ENCODE data around the gene NPTXR. TPM values are rescaled to one million over a fixed set of nuclear protein-coding genes. Genes with fewer than 3 reads are reported as not detected.

Gene NPTXR
- total RNA-seq, 2 donors from 2014 or later = 2.1 to 2.5 TPM

- peak overlapping the region; percentile 86 for H3K4me3 Mint-ChIP-seq
- 0 to 1% methylated on average over 9 to 37 of the region's 37 CpGs for WGBS, 2 experiments (ENCODE audit: insufficient coverage in 1 of 2, insufficient read length in 1 of 2)
- Histone ChIP-seq H3K4me3 (ENCODE audit: low read length) (peak overlapping the region; percentile 85), H3K27me3 (ENCODE audit: control insufficient read depth, insufficient read depth, low read length, poor library complexity, severe bottlenecking) (peaks cover 6% of the 10 kb centered on the region), H3K27ac (ENCODE audit: low read depth, low read length) (peak overlapping the region; percentile 92), H3K9me3 (ENCODE audit: control insufficient read depth, low read length) (no peaks in the 10 kb centered on the region), H3K36me3 (ENCODE audit: control insufficient read depth, insufficient read depth, low read length) (peaks cover 16% of the 10 kb centered on the region), H3K9ac (ENCODE audit: extremely low read depth, low read length, poor library complexity, severe bottlenecking) (peak overlapping the region; percentile 71), H3K4me1 (ENCODE audit: control insufficient read depth, insufficient read depth, low read length) (peaks cover 6% of the 10 kb centered on the region)
- peaks cover 40% of the 10 kb centered on the region for H3K27me3 Mint-ChIP-seq (ENCODE audit: insufficient read depth)
- H3K36me3 Mint-ChIP-seq (ENCODE audit: low read depth) = no peaks in the 10 kb centered on the region
- TF ChIP-seq CTCF (conservative IDR thresholded peaks at IDR 0.05) = no peak
- peak; percentile 81 for DNase-seq
- peaks cover 16% of the 10 kb centered on the region for H3K4me1 Mint-ChIP-seq
- H3K9me3 Mint-ChIP-seq = peaks cover under 1% of the 10 kb centered on the region
- peak overlapping the region; percentile 96 for H3K27ac Mint-ChIP-seq
Measured at GRCh38 chr22:38872831-38873248, 29.0 kb upstream of the NPTXR start.

- no peaks in the 10 kb centered on the region for H3K9me3 ChIP-seq (ENCODE audit: control insufficient read depth, low read length)
- Mint-ChIP-seq H3K36me3 (ENCODE audit: low read depth) (no peaks in the 10 kb centered on the region), H3K9me3 (no peaks in the 10 kb centered on the region), H3K27me3 (ENCODE audit: insufficient read depth) (peaks cover 45% of the 10 kb centered on the region), H3K4me1 (peaks cover 16% of the 10 kb centered on the region), H3K4me3 (peak within 1 kb of the TSS; percentile 86), H3K27ac (peak within 1 kb of the TSS; percentile 96)
- H3K36me3 ChIP-seq (ENCODE audit: control insufficient read depth, insufficient read depth, low read length) = peaks cover 22% of the 10 kb centered on the region
- peak within 1 kb of the TSS; percentile 85 for H3K4me3 ChIP-seq (ENCODE audit: low read length)
- H3K4me1 ChIP-seq (ENCODE audit: control insufficient read depth, insufficient read depth, low read length) = peaks cover 6% of the 10 kb centered on the region
- TF ChIP-seq CTCF (conservative IDR thresholded peaks at IDR 0.05) = no peak
- DNase-seq = peak; percentile 98
- H3K27ac ChIP-seq (ENCODE audit: low read depth, low read length) = peak within 1 kb of the TSS; percentile 92
- peak within 1 kb of the TSS; percentile 71 for H3K9ac ChIP-seq (ENCODE audit: extremely low read depth, low read length, poor library complexity, severe bottlenecking)
- 0% methylated on average over 24 to 73 of the region's 73 CpGs for WGBS, 2 experiments (ENCODE audit: insufficient coverage in 1 of 2, insufficient read length in 1 of 2)
- H3K27me3 ChIP-seq (ENCODE audit: control insufficient read depth, insufficient read depth, low read length, poor library complexity, severe bottlenecking) = peaks cover 6% of the 10 kb centered on the region
Measured at GRCh38 chr22:38872172-38872830, 28.5 kb upstream of the NPTXR start, which contains the start of gene CBX6. CBX6 (minus strand) TSS chr22:38872216; CDS start chr22:38872190, 26 bp downstream.

GRCh38 chr22:38871360-38872171 is 27.7 kb upstream of the NPTXR start:
- no peaks in the 10 kb centered on the region for H3K36me3 Mint-ChIP-seq (ENCODE audit: low read depth)
- H3K27me3 Mint-ChIP-seq (ENCODE audit: insufficient read depth) = peaks cover 48% of the 10 kb centered on the region
- 0 to 1% methylated on average over 1 to 72 of the region's 77 CpGs for WGBS, 2 experiments (ENCODE audit: insufficient coverage in 1 of 2, insufficient read length in 1 of 2)
- no peak for TF ChIP-seq CTCF (conservative IDR thresholded peaks at IDR 0.05)
- H3K9me3 Mint-ChIP-seq = no peaks in the 10 kb centered on the region
- Histone ChIP-seq H3K9ac (ENCODE audit: extremely low read depth, low read length, poor library complexity, severe bottlenecking) (peak overlapping the region; percentile 23), H3K27ac (ENCODE audit: low read depth, low read length) (no peak overlapping the region), H3K27me3 (ENCODE audit: control insufficient read depth, insufficient read depth, low read length, poor library complexity, severe bottlenecking) (peaks cover 6% of the 10 kb centered on the region), H3K9me3 (ENCODE audit: control insufficient read depth, low read length) (no peaks in the 10 kb centered on the region), H3K36me3 (ENCODE audit: control insufficient read depth, insufficient read depth, low read length) (peaks cover 23% of the 10 kb centered on the region), H3K4me1 (ENCODE audit: control insufficient read depth, insufficient read depth, low read length) (peaks cover 6% of the 10 kb centered on the region), H3K4me3 (ENCODE audit: low read length) (peak overlapping the region; percentile 82)
- H3K27ac Mint-ChIP-seq = no peak overlapping the region
- peak overlapping the region; percentile 86 for H3K4me3 Mint-ChIP-seq
- peak; percentile 74 for DNase-seq
- peaks cover 16% of the 10 kb centered on the region for H3K4me1 Mint-ChIP-seq

All from endodermal cell (in vitro differentiated cells).